Measurements from ENCODE around the gene TIMM44.

DNA sequence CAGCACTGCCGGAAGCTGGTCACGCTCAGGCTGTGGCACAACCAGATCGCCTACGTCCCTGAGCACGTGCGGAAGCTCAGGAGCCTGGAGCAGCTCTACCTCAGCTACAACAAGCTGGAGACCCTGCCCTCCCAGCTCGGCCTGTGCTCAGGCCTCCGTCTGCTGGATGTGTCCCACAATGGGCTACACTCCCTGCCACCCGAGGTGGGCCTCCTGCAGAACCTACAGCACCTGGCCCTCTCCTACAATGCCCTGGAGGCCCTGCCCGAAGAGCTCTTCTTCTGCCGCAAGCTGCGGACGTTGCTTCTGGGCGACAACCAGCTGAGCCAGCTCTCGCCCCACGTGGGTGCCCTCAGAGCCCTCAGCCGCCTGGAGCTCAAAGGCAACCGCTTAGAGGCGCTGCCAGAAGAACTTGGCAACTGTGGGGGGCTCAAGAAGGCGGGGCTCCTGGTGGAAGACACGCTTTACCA lies 43.0 kb downstream of the TIMM44 start:
- TF ChIP-seq, protein P1, sequence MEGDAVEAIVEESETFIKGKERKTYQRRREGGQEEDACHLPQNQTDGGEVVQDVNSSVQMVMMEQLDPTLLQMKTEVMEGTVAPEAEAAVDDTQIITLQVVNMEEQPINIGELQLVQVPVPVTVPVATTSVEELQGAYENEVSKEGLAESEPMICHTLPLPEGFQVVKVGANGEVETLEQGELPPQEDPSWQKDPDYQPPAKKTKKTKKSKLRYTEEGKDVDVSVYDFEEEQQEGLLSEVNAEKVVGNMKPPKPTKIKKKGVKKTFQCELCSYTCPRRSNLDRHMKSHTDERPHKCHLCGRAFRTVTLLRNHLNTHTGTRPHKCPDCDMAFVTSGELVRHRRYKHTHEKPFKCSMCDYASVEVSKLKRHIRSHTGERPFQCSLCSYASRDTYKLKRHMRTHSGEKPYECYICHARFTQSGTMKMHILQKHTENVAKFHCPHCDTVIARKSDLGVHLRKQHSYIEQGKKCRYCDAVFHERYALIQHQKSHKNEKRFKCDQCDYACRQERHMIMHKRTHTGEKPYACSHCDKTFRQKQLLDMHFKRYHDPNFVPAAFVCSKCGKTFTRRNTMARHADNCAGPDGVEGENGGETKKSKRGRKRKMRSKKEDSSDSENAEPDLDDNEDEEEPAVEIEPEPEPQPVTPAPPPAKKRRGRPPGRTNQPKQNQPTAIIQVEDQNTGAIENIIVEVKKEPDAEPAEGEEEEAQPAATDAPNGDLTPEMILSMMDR (conservative IDR thresholded peaks at IDR 0.05; ENCODE audit: low read length): no peak
- TF ChIP-seq EZH2phosphoT487 (IDR thresholded peaks at IDR 0.05; ENCODE audit: borderline replicate concordance, low read depth, low read length): no peak

Data from OCI-LY7 (cell line).